IMR-90 (cell line): Measurements from ENCODE around the gene RGMB. TPM values are rescaled to one million over a fixed set of nuclear protein-coding genes. Genes with fewer than 3 reads are reported as not detected.

Source experiments
- ATAC-seq: fragments of 200-7000 bp; cut with Tn5 transposase; 2 replicates; pipeline ENCODE4 v1.9.1; 2020; ENCODE audit warnings: low read depth, mild to moderate bottlenecking, moderate library complexity
- BruUV-seq: library from RNA; stranded (reverse); fragments of 400-500 nt; replicated peaks from 2 replicates; lab custom pipeline; 2021; lab: Mats Ljungman, UMichigan
- CTCF ChIA-PET: fragments of 300-600 bp; formaldehyde crosslinking; extraction: SDS; loops from one replicate; lab custom pipeline; 2021; ENCODE audit warnings: antibody characterized with exemption; lab: Yijun Ruan, JAX
- POLR2A ChIA-PET: fragments of 300-600 bp; sonication (Branson Sonifier 250); formaldehyde crosslinking; loops from one replicate; lab custom pipeline; 2022; ENCODE audit warnings: antibody characterized with exemption; ENCODE audit not compliant: unreplicated experiment; lab: Charles Lee
- DNase-seq: peaks from one replicate; pipeline ENCODE4 v3.0.0; 2013
- H2AFZ ChIP-seq: replicated peaks from 2 replicates; pipeline ENCODE3; 2013; ENCODE audit warnings: low read length, mild to moderate bottlenecking; ENCODE audit not compliant: poor library complexity
- H2AK5ac ChIP-seq: 2 replicates; pipeline ENCODE4 v1.6.1; 2013; ENCODE audit warnings: low read depth, low read length, inconsistent platforms
- H2AK9ac ChIP-seq: replicated peaks from 2 replicates; pipeline ENCODE3; 2013; ENCODE audit warnings: mild to moderate bottlenecking, low read depth, low read length, moderate library complexity; ENCODE audit not compliant: poor library complexity
- H2BK120ac ChIP-seq: 2 replicates; pipeline ENCODE4 v1.6.1; 2013; ENCODE audit warnings: low read depth, low read length, inconsistent platforms
- H2BK15ac ChIP-seq: 3 replicates; pipeline ENCODE4 v1.6.1; 2013; ENCODE audit warnings: low read depth, low read length, inconsistent platforms
- H2BK20ac ChIP-seq: 2 replicates; pipeline ENCODE4 v1.6.1; 2013; ENCODE audit warnings: low read depth, mild to moderate bottlenecking, inconsistent platforms, low read length, moderate library complexity
- H2BK5ac ChIP-seq: 2 replicates; pipeline ENCODE4 v1.6.1; 2013; ENCODE audit warnings: mild to moderate bottlenecking, low read depth, low read length, inconsistent platforms; ENCODE audit not compliant: poor library complexity, severe bottlenecking
- H3K14ac ChIP-seq: replicated peaks from 2 replicates; pipeline ENCODE4 v1.6.1; 2013; ENCODE audit warnings: low read depth, low read length, inconsistent platforms
- H3K18ac ChIP-seq: 2 replicates; pipeline ENCODE4 v1.6.1; 2013; ENCODE audit warnings: low read depth, low read length, control low read depth
- H3K23ac ChIP-seq: 2 replicates; pipeline ENCODE4 v1.6.1; 2013; ENCODE audit warnings: low read depth, low read length, inconsistent platforms
- H3K27ac ChIP-seq: 2 replicates; pipeline ENCODE4 v1.5.1; 2013; ENCODE audit warnings: mild to moderate bottlenecking, control low read depth, low read length; ENCODE audit not compliant: insufficient read depth
- H3K27me3 ChIP-seq: 2 replicates; pipeline ENCODE4 v1.6.1; 2013; ENCODE audit warnings: low read length; ENCODE audit not compliant: control insufficient read depth, insufficient read depth
- H3K36me3 ChIP-seq: 2 replicates; pipeline ENCODE4 v1.6.1; 2013; ENCODE audit warnings: low read length, mixed read lengths; ENCODE audit not compliant: control insufficient read depth, insufficient read depth
- H3K4ac ChIP-seq: 2 replicates; pipeline ENCODE4 v1.6.1; 2013; ENCODE audit warnings: low read depth, low read length, inconsistent platforms
- H3K4me1 ChIP-seq: 2 replicates; pipeline ENCODE4 v1.6.1; 2013; ENCODE audit warnings: low read length, mixed read lengths; ENCODE audit not compliant: control insufficient read depth, insufficient read depth
- H3K4me2 ChIP-seq: 2 replicates; pipeline ENCODE4 v1.6.1; 2013; ENCODE audit warnings: low read depth, mild to moderate bottlenecking, control low read depth, low read length, moderate library complexity
- H3K4me3 ChIP-seq: 2 replicates; pipeline ENCODE4 v1.5.1; 2013; ENCODE audit warnings: low read depth, mild to moderate bottlenecking, control low read depth, low read length, moderate library complexity; ENCODE audit not compliant: insufficient read depth
- H3K56ac ChIP-seq: 2 replicates; pipeline ENCODE4 v1.6.1; 2013; ENCODE audit warnings: low read length, inconsistent platforms; ENCODE audit not compliant: insufficient read depth; ENCODE audit errors: extremely low read depth
- H3K79me1 ChIP-seq, 2 experiments: 2 replicates each; pipeline ENCODE4 v1.6.1; 2013; ENCODE audit warnings: low read length in 2 of 2, inconsistent platforms in 1 of 2, low read depth in 1 of 2
- H3K9ac ChIP-seq: 2 replicates; pipeline ENCODE4 v1.6.1; 2013; ENCODE audit warnings: low read depth, low read length, control low read depth
- H3K9me1 ChIP-seq: 2 replicates; pipeline ENCODE4 v1.6.1; 2013; ENCODE audit warnings: low read length, inconsistent platforms; ENCODE audit not compliant: insufficient read depth
- H3K9me3 ChIP-seq: 2 replicates; pipeline ENCODE4 v1.6.1; 2013; ENCODE audit warnings: low read length; ENCODE audit not compliant: control insufficient read depth, insufficient read depth
- H4K20me1 ChIP-seq: 2 replicates; pipeline ENCODE4 v1.6.1; 2013; ENCODE audit warnings: low read length, inconsistent platforms; ENCODE audit not compliant: insufficient read depth
- H4K5ac ChIP-seq: 2 replicates; pipeline ENCODE4 v1.6.1; 2013; ENCODE audit warnings: mild to moderate bottlenecking, low read depth, low read length, control low read depth
- H4K8ac ChIP-seq, 2 experiments: 2 replicates each; pipeline ENCODE4 v1.6.1; 2013; ENCODE audit warnings: low read depth in 2 of 2, low read length in 2 of 2, control low read depth in 1 of 2, inconsistent platforms in 1 of 2
- H4K91ac ChIP-seq: 2 replicates; pipeline ENCODE4 v1.6.1; 2013; ENCODE audit warnings: low read depth, low read length, inconsistent platforms; ENCODE audit not compliant: insufficient read depth
- BHLHE40 ChIP-seq: fragments of 150-350 bp; IDR thresholded peaks from 2 replicates; pipeline ENCODE4 v1.6.1; 2016; ENCODE audit warnings: mild to moderate bottlenecking, low read depth, low read length
- MAFK ChIP-seq: IDR thresholded peaks from 2 replicates; pipeline ENCODE4 v1.6.1; 2012; ENCODE audit warnings: low read depth, low read length, improper control_type of control experiment
- MXI1 ChIP-seq: IDR thresholded peaks from 2 replicates; pipeline ENCODE4 v1.6.1; 2012; ENCODE audit warnings: low read depth, mild to moderate bottlenecking, low read length, moderate library complexity, borderline replicate concordance
- NFE2L2 ChIP-seq: fragments of 150-350 bp; IDR thresholded peaks from 2 replicates; pipeline ENCODE4 v1.6.1; 2016; ENCODE audit warnings: low read depth, mild to moderate bottlenecking, low read length
- POLR2A ChIP-seq: IDR thresholded peaks from 2 replicates; pipeline ENCODE4 v1.6.1; 2012; ENCODE audit warnings: mild to moderate bottlenecking, low read depth, low read length
- RAD21 ChIP-seq: IDR thresholded peaks from 2 replicates; pipeline ENCODE4 v1.6.1; 2012; ENCODE audit warnings: low read length, improper control_type of control experiment
- RFX5 ChIP-seq: IDR thresholded peaks from 2 replicates; pipeline ENCODE4 v1.8.0; 2012; ENCODE audit warnings: low read depth, mild to moderate bottlenecking, low read length, moderate library complexity
- SMC3 ChIP-seq: fragments of 150-350 bp; IDR thresholded peaks from 2 replicates; pipeline ENCODE4 v1.6.1; 2016; ENCODE audit warnings: low read depth, mild to moderate bottlenecking, antibody characterized with exemption, low read length, moderate library complexity
- USF2 ChIP-seq: fragments of 150-350 bp; IDR thresholded peaks from 2 replicates; pipeline ENCODE4 v1.6.1; 2017; ENCODE audit warnings: mild to moderate bottlenecking, antibody characterized with exemption, low read length, low read depth
- WGBS, 2 experiments: methylation state at CpG; one replicate each; pipeline versions ENCODE4 v1.1.5 to v1.1.7; 2013; ENCODE audit warnings: missing lambda C conversion rate in 2 of 2; ENCODE audit not compliant: insufficient read length in 1 of 2; ENCODE audit errors: extremely low coverage in 2 of 2; 5-methylcytosine and 5-hydroxymethylcytosine counted together
- dilution Hi-C: fragments of 300-500 bp; cut with HindIII; formaldehyde crosslinking; loops from one replicate; pipeline ENCODE4 v1.14.3; 2018; ENCODE audit warnings: low sequenced_read_pairs; ENCODE audit not compliant: unreplicated experiment
- in situ Hi-C: fragments of 300-500 bp; cut with MboI; formaldehyde crosslinking; loops from 3 replicates; pipeline ENCODE4 v1.14.3; 2019; ENCODE audit warnings: low sequenced_read_pairs, inconsistent platforms, mixed read lengths
- intact Hi-C: fragments of 100-400 bp; cut with micrococcal nuclease; formaldehyde crosslinking; loops from 2 replicates; pipeline ENCODE4 v1.10.0; 2022
- polyA plus RNA-seq, 3 experiments: library from polyadenylated mRNA; depleted of rRNA; stranded (reverse); fragments of >200 nt; gene quantifications; 2 replicates each; pipeline ENCODE4 v1.2.3, GENCODE V29; 2012; ENCODE audit warnings: low replicate concordance in 1 of 3
- total RNA-seq: library from RNA; depleted of rRNA; stranded (reverse); fragments of >200 nt; gene quantifications from 2 replicates; pipeline ENCODE4 v1.2.3, GENCODE V29; 2012

RGMB gene
- total and polyA plus RNA-seq, 2 of the 4 experiments (the other 2 are of a cell fraction), result 74.4 to 129 TPM

- ChIA-PET CTCF (no interaction called here), POLR2A (no interaction called here)
- Histone ChIP-seq H2BK120ac (peak overlapping the region; percentile 86), H4K91ac (peak overlapping the region; percentile 67; the same call in 1 of the 2 replicates), H3K27ac (0 out of 2 replicates have a peak overlapping the region, but pooled peaks have one; percentile 5), H3K27me3 (no peaks in the 10 kb centered on the region), H3K4me2 (peak overlapping the region; percentile 69), H2BK20ac (peak overlapping the region; percentile 83), H3K79me1 (peaks cover 0 to 6% of the 10 kb centered on the region in 2 experiments; a peak in 1 of 4 replicates), H3K18ac (peak overlapping the region; percentile 63; the same call in 1 of the 2 replicates), H3K4ac (peak overlapping the region; percentile 1; the same call in 1 of the 2 replicates), H3K4me3 (no peak overlapping the region), H3K56ac (peak overlapping the region; percentile 61; the same call in 1 of the 2 replicates), H3K9me3 (no peaks in the 10 kb centered on the region), H2AK9ac (no peak overlapping the region), H2BK15ac (no peak overlapping the region), H3K9ac (no peak overlapping the region), H3K4me1 (peaks cover 7% of the 10 kb centered on the region), H3K9me1 (no peaks in the 10 kb centered on the region), H3K36me3 (no peaks in the 10 kb centered on the region), H4K5ac (no peak overlapping the region; the same call in 1 of the 2 replicates), H3K23ac (no peak overlapping the region), H4K8ac (peak overlapping the region in 1 of 2 experiments; percentile 69; a peak in 2 of 4 replicates), H2AK5ac (no peak overlapping the region), H3K14ac (no peak overlapping the region), H4K20me1 (no peaks in the 10 kb centered on the region), H2BK5ac (peak overlapping the region; percentile 87), H2AFZ (peak overlapping the region; percentile 2)
- no TSS peak for BruUV-seq
- intact Hi-C loops, result loop anchor here (10.0 kb wide), 3 partner anchors 128 to 1038 kb away; no protein-coding TSS in a partner anchor
- in situ Hi-C loops, result loop anchor here (10.0 kb wide), 2 partner anchors 308 to 408 kb away; no protein-coding TSS in a partner anchor
- peak; percentile 87 for ATAC-seq
- TF ChIP-seq BHLHE40 (no peak), NFE2L2 (no peak), SMC3 (no peak), POLR2A (no peak), MAFK (no peak), RFX5 (no peak), RAD21 (no peak), MXI1 (no peak), USF2 (no peak)
- no CpG with 5 or more reads among the region's 6 CpGs for WGBS, 2 experiments
- peak; percentile 93 for DNase-seq
- dilution Hi-C loops, result no loop called here
Measured at GRCh38 chr5:98763001-98763630, 10.3 kb upstream of the RGMB start.
